Measurements from ENCODE around the gene CYP1B1.

The CYP1B1 gene

GRCh38 chr2:38098421-38099098 is 22.6 kb upstream of the CYP1B1 start:
- no peak overlapping the region for H3K4me3 ChIP-seq (ENCODE audit: insufficient read length, low read depth)
- H3K36me3 ChIP-seq (ENCODE audit: insufficient read depth, insufficient read length, low read length): no peaks in the 10 kb centered on the region
- H3K4me1 ChIP-seq (ENCODE audit: insufficient read depth, insufficient read length): peaks cover 6% of the 10 kb centered on the region
- TF ChIP-seq SUZ12 (IDR thresholded peaks at IDR 0.05; ENCODE audit: extremely low read depth, insufficient read depth, insufficient read length) (no peak), ZNF274 (IDR thresholded peaks at IDR 0.05; ENCODE audit: low read depth, low read length) (no peak), YY1 (IDR thresholded peaks at IDR 0.05; ENCODE audit: insufficient read depth, insufficient read length) (no peak)
- peak overlapping the region; percentile 6 for H3K9ac ChIP-seq (ENCODE audit: insufficient read length, low read depth)
- DNase-seq (ENCODE audit: low read depth, low spot score): no peak
- H3K9me3 ChIP-seq (ENCODE audit: insufficient read depth, low read length): peaks cover 4% of the 10 kb centered on the region; the same call in 1 of the 2 replicates
- peaks cover 27% of the 10 kb centered on the region for H3K27me3 ChIP-seq (ENCODE audit: insufficient read depth, insufficient read length)

- H3K36me3 ChIP-seq (ENCODE audit: insufficient read depth, insufficient read length, low read length): no peaks in the 10 kb centered on the region
- no peaks in the 10 kb centered on the region for H3K9me3 ChIP-seq (ENCODE audit: insufficient read depth, low read length)
- TF ChIP-seq YY1 (IDR thresholded peaks at IDR 0.05; ENCODE audit: insufficient read depth, insufficient read length): no peak
- TF ChIP-seq SUZ12 (IDR thresholded peaks at IDR 0.05; ENCODE audit: extremely low read depth, insufficient read depth, insufficient read length): no peak
- no peak for TF ChIP-seq ZNF274 (IDR thresholded peaks at IDR 0.05; ENCODE audit: low read depth, low read length)
- H3K9ac ChIP-seq (ENCODE audit: insufficient read length, low read depth): peak overlapping the region; percentile 6
- peaks cover 27% of the 10 kb centered on the region for H3K27me3 ChIP-seq (ENCODE audit: insufficient read depth, insufficient read length)
- DNase-seq (ENCODE audit: low read depth, low spot score): no peak
- H3K4me1 ChIP-seq (ENCODE audit: insufficient read depth, insufficient read length): peaks cover 6% of the 10 kb centered on the region
- H3K4me3 ChIP-seq (ENCODE audit: insufficient read length, low read depth): no peak overlapping the region
Observed at GRCh38 chr2:38097988-38098385, 22.0 kb upstream of the CYP1B1 start.

- TF ChIP-seq ZNF274 (IDR thresholded peaks at IDR 0.05; ENCODE audit: low read depth, low read length) (no peak), SUZ12 (IDR thresholded peaks at IDR 0.05; ENCODE audit: extremely low read depth, insufficient read depth, insufficient read length) (no peak), YY1 (IDR thresholded peaks at IDR 0.05; ENCODE audit: insufficient read depth, insufficient read length) (no peak)
- H3K4me3 ChIP-seq (ENCODE audit: insufficient read length, low read depth): no peak overlapping the region
- DNase-seq (ENCODE audit: low read depth, low spot score): no peak
- H3K27me3 ChIP-seq (ENCODE audit: insufficient read depth, insufficient read length): peaks cover 27% of the 10 kb centered on the region
- H3K36me3 ChIP-seq (ENCODE audit: insufficient read depth, insufficient read length, low read length): no peaks in the 10 kb centered on the region
- no peak overlapping the region for H3K9ac ChIP-seq (ENCODE audit: insufficient read length, low read depth)
- no peaks in the 10 kb centered on the region for H3K9me3 ChIP-seq (ENCODE audit: insufficient read depth, low read length)
- H3K4me1 ChIP-seq (ENCODE audit: insufficient read depth, insufficient read length): peaks cover 6% of the 10 kb centered on the region
Observed at GRCh38 chr2:38097258-38097987, 21.5 kb upstream of the CYP1B1 start.

- no peak for DNase-seq (ENCODE audit: low read depth, low spot score)
- peaks cover 10% of the 10 kb centered on the region for H3K4me1 ChIP-seq (ENCODE audit: insufficient read depth, insufficient read length)
- no peak overlapping the region for H3K9ac ChIP-seq (ENCODE audit: insufficient read length, low read depth)
- H3K4me3 ChIP-seq (ENCODE audit: insufficient read length, low read depth): no peak overlapping the region
- TF ChIP-seq SUZ12 (IDR thresholded peaks at IDR 0.05; ENCODE audit: extremely low read depth, insufficient read depth, insufficient read length): no peak
- TF ChIP-seq ZNF274 (IDR thresholded peaks at IDR 0.05; ENCODE audit: low read depth, low read length): no peak
- TF ChIP-seq YY1 (IDR thresholded peaks at IDR 0.05; ENCODE audit: insufficient read depth, insufficient read length): no peak
- H3K27me3 ChIP-seq (ENCODE audit: insufficient read depth, insufficient read length): peaks cover 27% of the 10 kb centered on the region
- H3K9me3 ChIP-seq (ENCODE audit: insufficient read depth, low read length): no peaks in the 10 kb centered on the region
- H3K36me3 ChIP-seq (ENCODE audit: insufficient read depth, insufficient read length, low read length): no peaks in the 10 kb centered on the region
Observed at GRCh38 chr2:38095996-38096861, 20.3 kb upstream of the CYP1B1 start.

- no peak for DNase-seq (ENCODE audit: low read depth, low spot score)
- no peaks in the 10 kb centered on the region for H3K36me3 ChIP-seq (ENCODE audit: insufficient read depth, insufficient read length, low read length)
- TF ChIP-seq ZNF274 (IDR thresholded peaks at IDR 0.05; ENCODE audit: low read depth, low read length): no peak
- no peak for TF ChIP-seq SUZ12 (IDR thresholded peaks at IDR 0.05; ENCODE audit: extremely low read depth, insufficient read depth, insufficient read length)
- no peak for TF ChIP-seq YY1 (IDR thresholded peaks at IDR 0.05; ENCODE audit: insufficient read depth, insufficient read length)
- H3K9ac ChIP-seq (ENCODE audit: insufficient read length, low read depth): no peak overlapping the region
- no peak overlapping the region for H3K4me3 ChIP-seq (ENCODE audit: insufficient read length, low read depth)
- H3K27me3 ChIP-seq (ENCODE audit: insufficient read depth, insufficient read length): peaks cover 27% of the 10 kb centered on the region
- H3K9me3 ChIP-seq (ENCODE audit: insufficient read depth, low read length): no peaks in the 10 kb centered on the region
- H3K4me1 ChIP-seq (ENCODE audit: insufficient read depth, insufficient read length): peaks cover 10% of the 10 kb centered on the region
Observed at GRCh38 chr2:38095079-38095995, 19.4 kb upstream of the CYP1B1 start.

- H3K4me1 ChIP-seq (ENCODE audit: insufficient read depth, insufficient read length): peaks cover 10% of the 10 kb centered on the region
- TF ChIP-seq SUZ12 (IDR thresholded peaks at IDR 0.05; ENCODE audit: extremely low read depth, insufficient read depth, insufficient read length): no peak
- no peak overlapping the region for H3K9ac ChIP-seq (ENCODE audit: insufficient read length, low read depth)
- H3K36me3 ChIP-seq (ENCODE audit: insufficient read depth, insufficient read length, low read length): no peaks in the 10 kb centered on the region
- H3K4me3 ChIP-seq (ENCODE audit: insufficient read length, low read depth): no peak overlapping the region
- no peaks in the 10 kb centered on the region for H3K9me3 ChIP-seq (ENCODE audit: insufficient read depth, low read length)
- H3K27me3 ChIP-seq (ENCODE audit: insufficient read depth, insufficient read length): peaks cover 27% of the 10 kb centered on the region
- DNase-seq (ENCODE audit: low read depth, low spot score): no peak
Observed at GRCh38 chr2:38093527-38094165, 17.7 kb upstream of the CYP1B1 start.

Measured in NT2/D1 (cell line).